ENCODE data around the gene AJM1.
"Not testable (repeated sequence)": the region's sequence is repeated elsewhere in the genome, so short reads cannot be mapped to it uniquely, and the experiment has no call there.

The AJM1 gene

GRCh38 chr9:136837856-136838277, 4.4 kb upstream of the AJM1 start:
- H2AFZ ChIP-seq (ENCODE audit: low read depth, low read length); H3K23ac ChIP-seq (ENCODE audit: low read length in 2 of 2); H2BK120ac ChIP-seq (ENCODE audit: low read depth, low read length); H2BK5ac ChIP-seq (ENCODE audit: low read depth, low read length, poor library complexity, severe bottlenecking); H3K4me2 ChIP-seq (ENCODE audit: low read length, poor library complexity, severe bottlenecking); H3K14ac ChIP-seq (ENCODE audit: low read length in 2 of 2); H3K79me1 ChIP-seq (replicated peaks; ENCODE audit: low read length, poor library complexity, severe bottlenecking); H2AK5ac ChIP-seq (ENCODE audit: low read length, severe bottlenecking); H2BK12ac ChIP-seq (ENCODE audit: low read length in 2 of 2); H3K27me3 ChIP-seq (ENCODE audit: control insufficient read depth in 1 of 2, insufficient read depth in 1 of 2, low read length in 2 of 2); H4K91ac ChIP-seq (ENCODE audit: low read length); H3K18ac ChIP-seq (ENCODE audit: low read depth in 1 of 2, low read length in 2 of 2); DNase-seq; H3K27ac ChIP-seq (ENCODE audit: low read length, poor library complexity, severe bottlenecking); H3K4ac ChIP-seq (ENCODE audit: low read depth in 1 of 2, low read length in 2 of 2); H2BK15ac ChIP-seq (ENCODE audit: low read depth, poor library complexity, severe bottlenecking); H3K9ac ChIP-seq (ENCODE audit: low read length); H4K8ac ChIP-seq (ENCODE audit: low read length); H3K4me3 ChIP-seq (ENCODE audit: insufficient read depth in 1 of 2, low read depth in 1 of 2, low read length in 2 of 2); H3K9me3 ChIP-seq (ENCODE audit: control insufficient read depth, low read length): not testable (repeated sequence)
- Histone ChIP-seq H3K36me3 (ENCODE audit: control insufficient read depth in 1 of 2, insufficient read depth in 2 of 2, low read depth in 1 of 2, low read length in 2 of 2) (peaks cover 20 to 63% of the 10 kb centered on the region in 2 experiments), H3K4me1 (ENCODE audit: control insufficient read depth, insufficient read depth, low read depth, low read length) (peaks cover 36% of the 10 kb centered on the region)
- 94% methylated on average over 15 of the region's 15 CpGs for WGBS

- Histone ChIP-seq H3K18ac (ENCODE audit: low read depth in 1 of 2, low read length in 2 of 2) (no peak overlapping the region), H3K4me3 (ENCODE audit: insufficient read depth in 1 of 2, low read depth in 1 of 2, low read length in 2 of 2) (no peak overlapping the region), H3K27ac (ENCODE audit: low read length, poor library complexity, severe bottlenecking) (no peak overlapping the region), H2AK5ac (ENCODE audit: low read length, severe bottlenecking) (no peak overlapping the region), H2BK12ac (ENCODE audit: low read length in 2 of 2) (no peak overlapping the region), H3K9me3 (ENCODE audit: control insufficient read depth, low read length) (no peaks in the 10 kb centered on the region), H3K36me3 (ENCODE audit: control insufficient read depth in 1 of 2, insufficient read depth in 2 of 2, low read depth in 1 of 2, low read length in 2 of 2) (peaks cover 20 to 59% of the 10 kb centered on the region in 2 experiments), H2BK120ac (ENCODE audit: low read depth, low read length) (no peak overlapping the region), H2AFZ (ENCODE audit: low read depth, low read length) (no peak overlapping the region), H3K4ac (ENCODE audit: low read depth in 1 of 2, low read length in 2 of 2) (no peak overlapping the region), H4K8ac (ENCODE audit: low read length) (no peak overlapping the region), H3K4me1 (ENCODE audit: control insufficient read depth, insufficient read depth, low read depth, low read length) (peaks cover 41% of the 10 kb centered on the region), H2BK5ac (ENCODE audit: low read depth, low read length, poor library complexity, severe bottlenecking) (no peak overlapping the region), H3K9ac (ENCODE audit: low read length) (no peak overlapping the region), H3K79me1 (replicated peaks; ENCODE audit: low read length, poor library complexity, severe bottlenecking) (peaks cover 8% of the 10 kb centered on the region), H4K91ac (ENCODE audit: low read length) (no peak overlapping the region), H3K14ac (ENCODE audit: low read length in 2 of 2) (no peak overlapping the region), H3K23ac (ENCODE audit: low read length in 2 of 2) (no peak overlapping the region), H2BK15ac (ENCODE audit: low read depth, poor library complexity, severe bottlenecking) (no peak overlapping the region), H3K27me3 (ENCODE audit: control insufficient read depth in 1 of 2, insufficient read depth in 1 of 2, low read length in 2 of 2) (peaks cover 0 to 4% of the 10 kb centered on the region in 2 experiments), H3K4me2 (ENCODE audit: low read length, poor library complexity, severe bottlenecking) (no peak overlapping the region)
- 91% methylated on average over 28 of the region's 29 CpGs for WGBS
- no peak for DNase-seq
Observed at GRCh38 chr9:136838314-136839228, 3.7 kb upstream of the AJM1 start.

GRCh38 chr9:136839229-136840139, 2.8 kb upstream of the AJM1 start:
- Histone ChIP-seq H3K4me2 (ENCODE audit: low read length, poor library complexity, severe bottlenecking) (no peak overlapping the region), H2AK5ac (ENCODE audit: low read length, severe bottlenecking) (peak overlapping the region; percentile 1), H3K9me3 (ENCODE audit: control insufficient read depth, low read length) (no peaks in the 10 kb centered on the region), H3K4me1 (ENCODE audit: control insufficient read depth, insufficient read depth, low read depth, low read length) (peaks cover 45% of the 10 kb centered on the region), H2BK120ac (ENCODE audit: low read depth, low read length) (no peak overlapping the region), H3K4me3 (ENCODE audit: insufficient read depth in 1 of 2, low read depth in 1 of 2, low read length in 2 of 2) (no peak overlapping the region), H2BK5ac (ENCODE audit: low read depth, low read length, poor library complexity, severe bottlenecking) (no peak overlapping the region), H3K9ac (ENCODE audit: low read length) (no peak overlapping the region), H4K91ac (ENCODE audit: low read length) (no peak overlapping the region), H3K23ac (ENCODE audit: low read length in 2 of 2) (no peak overlapping the region), H3K27ac (ENCODE audit: low read length, poor library complexity, severe bottlenecking) (peak overlapping the region; percentile 0), H3K27me3 (ENCODE audit: control insufficient read depth in 1 of 2, insufficient read depth in 1 of 2, low read length in 2 of 2) (peaks cover 0 to 4% of the 10 kb centered on the region in 2 experiments), H3K36me3 (ENCODE audit: control insufficient read depth in 1 of 2, insufficient read depth in 2 of 2, low read depth in 1 of 2, low read length in 2 of 2) (peaks cover 12 to 62% of the 10 kb centered on the region in 2 experiments), H2AFZ (ENCODE audit: low read depth, low read length) (no peak overlapping the region), H2BK15ac (ENCODE audit: low read depth, poor library complexity, severe bottlenecking) (no peak overlapping the region), H3K18ac (ENCODE audit: low read depth in 1 of 2, low read length in 2 of 2) (no peak overlapping the region), H3K79me1 (replicated peaks; ENCODE audit: low read length, poor library complexity, severe bottlenecking) (peaks cover 7% of the 10 kb centered on the region), H2BK12ac (ENCODE audit: low read length in 2 of 2) (no peak overlapping the region), H4K8ac (ENCODE audit: low read length) (no peak overlapping the region), H3K4ac (ENCODE audit: low read depth in 1 of 2, low read length in 2 of 2) (no peak overlapping the region), H3K14ac (ENCODE audit: low read length in 2 of 2) (no peak overlapping the region)
- WGBS, result 91% methylated on average over 34 of the region's 36 CpGs
- DNase-seq, result no peak

Data from mesenchymal stem cell (in vitro differentiated cells and primary cell).